GM12878 (cell line): ENCODE measurements around the gene IFI44L. TPM values are rescaled to one million over a fixed set of nuclear protein-coding genes. Genes with fewer than 3 reads are reported as not detected.
A peak's percentile ranks its signal among the peaks of the same experiment; 100 is the strongest.

Experiments used
- ASH2L ChIP-seq: fragments of 300-600, 200-600 bp; sonication (generic); IDR thresholded peaks from 2 replicates; pipeline ENCODE4 v1.6.1; 2017; ENCODE audit warnings: low read depth, mild to moderate bottlenecking, borderline replicate concordance
- BCL11A ChIP-seq: IDR thresholded peaks from 2 replicates; pipeline ENCODE4 v1.6.1; 2011; ENCODE audit warnings: low read depth, low read length
- CTCF ChIP-seq, 3 experiments: IDR thresholded peaks in 2 of 3; conservative IDR thresholded peaks in 1 of 3; 2 replicates each; pipeline ENCODE4 v1.5.1; 2011; ENCODE audit warnings: low read depth in 3 of 3, low read length in 3 of 3, mild to moderate bottlenecking in 3 of 3, control low read depth in 2 of 3, moderate library complexity in 2 of 3, inconsistent platforms in 1 of 3, mixed read lengths in 1 of 3; ENCODE audit not compliant: control insufficient read depth in 2 of 3, insufficient read depth in 1 of 3; ENCODE audit errors: extremely low read depth in 1 of 3
- DPF2 ChIP-seq: fragments of 450-650 bp; IDR thresholded peaks from 2 replicates; pipeline ENCODE4 v1.6.1; 2017; ENCODE audit warnings: mild to moderate bottlenecking
- E4F1 ChIP-seq: fragments of 450-650 bp; IDR thresholded peaks from 2 replicates; pipeline ENCODE4 v1.6.1; 2018; ENCODE audit warnings: borderline replicate concordance, mild to moderate bottlenecking; ENCODE audit not compliant: partially characterized antibody
- EGR1 ChIP-seq, 2 experiments: IDR thresholded peaks; 1 replicate in 1 of 2; 2 replicates in 1 of 2; pipeline ENCODE4 v1.6.1; 2011 to 2012; ENCODE audit warnings: low read depth in 2 of 2, low read length in 2 of 2, borderline replicate concordance in 1 of 2, mild to moderate bottlenecking in 1 of 2, moderate library complexity in 1 of 2
- GABPA ChIP-seq: IDR thresholded peaks from 2 replicates; pipeline ENCODE4 v1.6.1; 2014; ENCODE audit warnings: antibody characterized with exemption, low read depth, mild to moderate bottlenecking, inconsistent platforms
- KAT2A ChIP-seq: conservative IDR thresholded peaks from 2 replicates; pipeline ENCODE4 v1.6.1; 2011; ENCODE audit warnings: low read depth, low read length; ENCODE audit not compliant: control insufficient read depth
- MAX ChIP-seq: IDR thresholded peaks from 2 replicates; pipeline ENCODE4 v1.6.1; 2012; ENCODE audit warnings: low read depth, low read length, improper control_type of control experiment
- MYB ChIP-seq: fragments of 150-350 bp; IDR thresholded peaks from 2 replicates; pipeline ENCODE4 v1.6.1; 2014; ENCODE audit warnings: mild to moderate bottlenecking, low read depth, low read length, borderline replicate concordance
- NR2F1 ChIP-seq: fragments of 450-650 bp; conservative IDR thresholded peaks from 2 replicates; pipeline ENCODE4 v1.6.1; 2017; ENCODE audit warnings: mild to moderate bottlenecking
- PBX3 ChIP-seq: IDR thresholded peaks from 2 replicates; pipeline ENCODE4 v1.6.1; 2011; ENCODE audit warnings: mild to moderate bottlenecking, low read depth, low read length, moderate library complexity; ENCODE audit not compliant: insufficient replicate concordance
- POLR2A ChIP-seq: IDR thresholded peaks from 2 replicates; pipeline ENCODE4 v1.6.1; 2011; ENCODE audit warnings: low read depth, mild to moderate bottlenecking, low read length
- POLR2AphosphoS5 ChIP-seq: IDR thresholded peaks from 2 replicates; pipeline ENCODE4 v1.6.1; 2011; ENCODE audit warnings: mild to moderate bottlenecking, low read length, inconsistent platforms
- RAD51 ChIP-seq: fragments of 450-650 bp; IDR thresholded peaks from 2 replicates; pipeline ENCODE4 v1.6.1; 2016; ENCODE audit warnings: moderate library complexity, mild to moderate bottlenecking, inconsistent platforms
- RBBP5 ChIP-seq: fragments of 200-600 bp; sonication (generic); conservative IDR thresholded peaks from 2 replicates; pipeline ENCODE4 v1.6.1; 2016
- SRF ChIP-seq, 2 experiments: IDR thresholded peaks; 2 replicates each; pipeline ENCODE4 v1.6.1; 2011; ENCODE audit warnings: low read depth in 2 of 2, low read length in 2 of 2, mild to moderate bottlenecking in 1 of 2, moderate library complexity in 1 of 2
- STAT1 ChIP-seq: fragments of 450-650 bp; conservative IDR thresholded peaks from 2 replicates; pipeline ENCODE4 v1.6.1; 2014; ENCODE audit warnings: antibody characterized with exemption, mild to moderate bottlenecking
- ZBED1 ChIP-seq: IDR thresholded peaks from 2 replicates; pipeline ENCODE4 v1.6.1; 2016; ENCODE audit warnings: borderline replicate concordance
- ZNF274 ChIP-seq: IDR thresholded peaks from one replicate; pipeline ENCODE4 v1.8.0; 2011; ENCODE audit not compliant: insufficient read length, insufficient read depth
- ZNF687 ChIP-seq: fragments of 450-650 bp; IDR thresholded peaks from 2 replicates; pipeline ENCODE4 v1.6.1; 2017; ENCODE audit warnings: mild to moderate bottlenecking, moderate library complexity
- polyA plus RNA-seq, 11 experiments: library from polyadenylated mRNA; depleted of rRNA in 4 of 11; unstranded in 6 of 11; stranded (reverse) in 5 of 11; fragments of >200 nt; fragmentation: Nextera tagmentation in 4 of 11; fragmentation: Illumina TruSeq in 1 of 11; extraction: Ambion mirVana in 4 of 11; extraction: Trizol in 1 of 11; gene quantifications; 1 replicate in 1 of 11; 2 replicates in 10 of 11; pipeline versions ENCODE4 v1.2.1 to v1.2.3, GENCODE V29; 2011 to 2016; ENCODE audit warnings: inconsistent platforms in 2 of 11, missing spikeins in 2 of 11, low read depth in 1 of 11
- total RNA-seq, 4 experiments: library from RNA; depleted of rRNA in 3 of 4; stranded (reverse); fragments of >200 nt in 3 of 4; fragmentation: Illumina TruSeq in 1 of 4; extraction: Trizol in 1 of 4; gene quantifications; 2 replicates each; pipeline versions ENCODE4 v1.2.1 to v1.2.3, GENCODE V29; 2013 to 2021

Gene IFI44L
- total and polyA plus RNA-seq, 10 of the 15 experiments (the other 5 are each of a cell fraction or from before 2014, with no cell fraction given): 58.0 to 371 (median 173) TPM

- no peak for TF ChIP-seq E4F1
- TF ChIP-seq GABPA: no peak
- no peak for TF ChIP-seq SRF (IDR thresholded peaks at IDR 0.05; ENCODE audit: low read depth in 2 of 2, low read length in 2 of 2)
- no peak for TF ChIP-seq MYB
- no peak for TF ChIP-seq RAD51
- 0 out of 2 replicates have a peak, but pooled peaks have one; percentile 22 for TF ChIP-seq ZBED1
- no peak for TF ChIP-seq KAT2A
- TF ChIP-seq CTCF (IDR thresholded peaks at IDR 0.05 in 2 of 3, conservative IDR thresholded peaks at IDR 0.05 in 1 of 3; ENCODE audit: control insufficient read depth in 2 of 3, extremely low read depth in 1 of 3, insufficient read depth in 1 of 3, low read depth in 3 of 3, low read length in 3 of 3): no peak
- TF ChIP-seq NR2F1: no peak
- TF ChIP-seq BCL11A: no peak
- TF ChIP-seq ZNF687: no peak
- no peak for TF ChIP-seq RBBP5
- TF ChIP-seq ZNF274: no peak
- TF ChIP-seq ASH2L: no peak
- peak; percentile 100 for TF ChIP-seq STAT1
- no peak for TF ChIP-seq MAX
- no peak for TF ChIP-seq EGR1 (IDR thresholded peaks at IDR 0.05; ENCODE audit: borderline replicate concordance in 1 of 2, low read depth in 2 of 2, low read length in 2 of 2)
- no peak for TF ChIP-seq DPF2
- TF ChIP-seq POLR2A: no peak; the same call in 1 of the 2 replicates
- TF ChIP-seq PBX3: no peak
- peak; percentile 91 for TF ChIP-seq POLR2AphosphoS5
Observed at GRCh38 chr1:78619803-78620579, at the start of gene IFI44L (continued).
